ENCODE results near the gene RAB11A.

The RAB11A gene

GRCh38 chr15:65926459-65926858, 57.2 kb downstream of the RAB11A start:
- intact Hi-C loops (cut with DNase I) = no loop called here
- DNase-seq = no peak

- no peak for DNase-seq
These were observed 57.6 kb downstream of the RAB11A start for GRCh38 chr15:65926899-65927298.

DNA sequence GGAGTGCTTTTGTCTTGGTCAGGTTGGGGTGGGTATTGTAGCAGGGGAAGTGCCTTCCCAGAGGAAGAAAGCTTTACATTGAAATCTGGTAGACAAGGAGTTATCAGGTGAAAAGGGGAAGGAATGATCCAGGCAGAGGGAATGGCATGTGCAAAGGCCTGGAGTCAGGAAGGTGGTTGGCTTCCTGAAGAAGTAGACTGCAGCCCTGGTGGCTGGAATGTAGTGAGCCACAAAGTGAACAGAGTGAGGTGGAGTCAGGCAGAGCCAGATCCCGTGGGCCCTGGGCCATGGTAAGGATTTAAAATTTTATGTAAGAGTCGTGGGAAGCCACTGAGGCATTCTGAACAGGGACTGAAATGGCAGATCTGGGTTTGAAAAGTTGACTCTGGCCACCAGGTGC, 58.3 kb downstream of the RAB11A start:
- intact Hi-C loops (cut with DNase I) = no loop called here
- DNase-seq = no peak

More at GRCh38 chr15:65926899-65927298, 57.6 kb downstream of the RAB11A start:
- intact Hi-C loops (cut with DNase I) = no loop called here

DNA sequence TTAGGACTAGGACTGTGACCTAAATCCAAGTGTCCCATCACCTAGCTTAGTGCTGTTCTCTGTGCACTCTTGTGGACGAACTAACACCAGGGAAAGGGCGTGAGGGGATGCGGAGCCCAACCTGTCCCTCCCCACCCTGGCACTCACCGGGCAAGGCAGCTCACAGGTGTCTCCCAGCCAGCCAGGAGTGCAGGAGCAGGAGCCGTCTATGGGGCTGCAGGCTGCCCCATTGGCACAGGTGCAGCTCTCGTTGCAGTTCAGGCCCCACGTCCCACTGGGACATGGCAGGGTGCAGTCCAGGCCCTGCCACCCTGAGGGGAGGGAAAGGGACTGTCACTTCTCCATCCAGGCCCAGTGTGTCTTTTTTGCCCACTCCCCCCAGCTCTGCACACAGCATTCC, 60.3 kb downstream of the RAB11A start:
- intact Hi-C loops (cut with DNase I) = no loop called here
- no peak for DNase-seq

DNA sequence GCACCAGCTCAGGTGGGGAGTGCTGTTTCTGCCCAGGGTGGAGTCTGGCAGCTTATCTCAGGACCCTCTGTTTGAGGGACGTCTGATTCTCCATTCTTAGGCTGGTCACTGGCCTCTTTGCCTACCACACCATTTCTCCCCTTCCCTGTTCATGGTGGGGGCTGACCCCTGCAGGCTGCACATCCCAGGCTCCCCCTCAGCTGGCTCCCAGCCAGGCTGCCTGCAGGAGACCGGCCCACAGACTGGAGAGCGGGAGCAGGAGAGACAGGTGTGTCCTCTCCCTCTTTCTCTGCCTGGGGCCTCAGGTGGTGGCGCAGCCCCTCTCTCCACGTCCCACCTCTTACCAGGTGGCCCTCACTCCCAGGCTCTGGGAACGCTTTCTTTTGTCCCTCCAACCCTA, 60.8 kb downstream of the RAB11A start:
- no peak for DNase-seq
- intact Hi-C loops (cut with DNase I) = no loop called here

- DNase-seq = no peak
- intact Hi-C loops (cut with DNase I) = no loop called here
These were observed 61.9 kb downstream of the RAB11A start for GRCh38 chr15:65931221-65931620.

DNA sequence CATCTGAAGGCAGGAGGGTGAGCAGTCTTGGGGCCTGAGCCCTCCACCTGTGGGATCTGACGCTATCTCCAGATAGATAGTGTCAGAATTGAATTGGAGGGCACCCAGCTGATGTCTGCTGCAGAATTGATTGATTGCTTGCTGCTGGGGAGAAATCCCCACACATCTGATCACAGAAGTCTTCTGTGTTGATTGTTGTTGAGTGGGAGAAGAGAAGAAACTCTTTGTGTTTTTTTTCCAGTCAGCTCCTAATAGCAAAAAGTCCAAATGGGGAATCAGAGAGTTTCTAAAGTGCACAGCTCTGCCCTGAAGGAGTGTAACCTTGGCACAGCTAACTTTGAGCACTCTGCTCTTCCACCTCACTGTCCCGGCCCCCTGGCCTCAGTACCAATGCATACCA, 66.1 kb downstream of the RAB11A start:
- intact Hi-C loops (cut with DNase I) = no loop called here
- no peak for DNase-seq

- intact Hi-C loops (cut with DNase I) = no loop called here
- no peak for DNase-seq
These were observed 67.0 kb downstream of the RAB11A start for GRCh38 chr15:65936282-65936681.

DNA sequence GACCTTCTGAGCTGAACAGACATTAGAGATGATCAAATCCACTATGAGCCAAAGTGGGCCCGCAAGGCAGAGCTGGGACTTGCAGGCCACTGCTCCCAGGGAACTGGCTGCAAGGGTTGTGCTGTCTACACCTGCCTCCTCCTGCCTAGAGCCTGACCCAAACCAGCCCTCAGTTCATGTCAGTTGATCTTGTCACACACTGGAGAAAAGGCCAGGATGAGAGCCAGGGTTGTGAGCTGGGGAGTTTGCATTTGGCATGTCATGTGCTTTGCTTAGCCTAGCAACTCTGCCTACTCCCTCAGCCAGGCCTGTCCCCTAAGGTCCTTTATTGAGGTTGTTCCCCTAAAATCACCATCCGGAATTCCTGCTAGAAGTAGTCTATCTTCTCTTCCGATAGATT, 67.8 kb downstream of the RAB11A start:
- DNase-seq = peak in 2 of 42 donors; percentile 24 to 54
- intact Hi-C loops (cut with DNase I) = no loop called here

DNA sequence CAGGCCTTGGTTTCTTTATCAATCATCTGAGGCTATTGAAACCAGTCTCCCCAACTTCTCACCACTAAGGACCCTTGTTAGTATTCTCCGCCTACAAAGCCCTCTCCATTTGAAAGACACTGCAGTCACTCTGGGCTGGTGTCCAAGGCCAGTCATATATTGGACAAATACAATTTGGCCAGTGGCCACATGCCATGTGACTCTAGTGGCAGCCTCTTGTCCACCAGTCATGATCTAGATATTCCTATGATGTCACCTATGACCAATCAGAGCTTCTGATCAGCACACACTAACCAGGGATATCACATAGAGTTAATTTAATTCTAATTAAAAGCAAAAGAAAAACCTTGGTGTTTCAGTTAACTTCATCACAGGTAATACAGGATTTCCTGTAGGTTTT, 68.2 kb downstream of the RAB11A start:
- peak in 36 of 42 donors; percentile 12 to 88 (median 50) for DNase-seq
- intact Hi-C loops (cut with DNase I) = no loop called here

DNA sequence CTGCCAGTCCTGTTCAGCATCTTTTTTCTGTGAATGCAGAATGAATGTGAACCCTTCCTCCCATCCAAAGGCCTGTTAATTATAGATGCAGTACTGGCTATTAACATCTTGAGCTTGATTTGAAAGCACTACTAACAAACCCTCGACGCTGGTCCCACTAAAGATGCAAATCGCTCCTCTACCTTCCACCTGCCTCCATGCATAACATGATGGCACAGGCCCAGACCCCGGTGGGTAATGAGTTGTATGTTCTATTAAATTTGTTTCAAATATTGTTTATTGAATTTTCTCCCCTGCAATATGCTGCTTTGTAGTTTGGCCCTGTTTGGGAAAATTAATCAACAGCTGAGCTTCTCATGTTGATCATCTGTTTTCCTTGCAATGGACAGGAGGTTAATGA, 69.3 kb downstream of the RAB11A start:
- no peak for DNase-seq
- intact Hi-C loops (cut with DNase I) = no loop called here

GRCh38 chr15:65939901-65940617, 70.8 kb downstream of the RAB11A start:
- DNase-seq = no peak
- intact Hi-C loops (cut with DNase I) = no loop called here

- intact Hi-C loops (cut with DNase I) = no loop called here
- DNase-seq = no peak
These were observed 71.3 kb downstream of the RAB11A start for GRCh38 chr15:65940618-65940909.

All from head of caudate nucleus (tissue), 42 donors.